Ovary (tissue), 9 donors: Measurements from ENCODE around the gene PATJ. TPM values are rescaled to one million over a fixed set of nuclear protein-coding genes. Genes with fewer than 3 reads are reported as not detected.

Experiments
- DNase-seq, 5 donors: peaks; one replicate each; pipeline ENCODE4 v3.0.0-alpha.2; 2019 to 2020
- H3K27ac ChIP-seq, 2 donors: fragments of 200-600 bp; one replicate each; pipeline versions ENCODE4 v1.5.1 to v1.8.0; 2019 to 2022
- H3K27me3 ChIP-seq: fragments of 200-600 bp; one replicate; pipeline ENCODE4 v1.8.0; 2022
- H3K36me3 ChIP-seq: fragments of 200-600 bp; sonication (generic); one replicate; pipeline ENCODE4 v1.5.1; 2019
- H3K4me1 ChIP-seq: one replicate; pipeline ENCODE4 v1.8.1; 2013; ENCODE audit warnings: mild to moderate bottlenecking, moderate library complexity; ENCODE audit not compliant: insufficient read depth
- H3K4me3 ChIP-seq: fragments of 200-600 bp; sonication (generic); one replicate; pipeline ENCODE4 v1.5.1; 2017
- H3K9me3 ChIP-seq, 2 donors: fragments of 200-600 bp in 1 of 2; sonication (generic) in 1 of 2; one replicate each; pipeline versions ENCODE4 v1.5.1 to v1.8.1; 2013 to 2019; ENCODE audit warnings: mild to moderate bottlenecking in 1 of 2, moderate library complexity in 1 of 2
- CTCF ChIP-seq, 3 donors: fragments of 450-650 bp in 2 of 3; fragments of 200-600 bp in 1 of 3; IDR thresholded peaks; one replicate each; pipeline versions ENCODE4 v1.5.1 to v1.8.0; 2016 to 2022; ENCODE audit warnings: antibody characterized with exemption in 3 of 3, mild to moderate bottlenecking in 1 of 3
- EP300 ChIP-seq: sonication (generic); formaldehyde crosslinking; IDR thresholded peaks from one replicate; pipeline ENCODE4 v1.6.1; 2017; ENCODE audit warnings: antibody characterized with exemption
- POLR2A ChIP-seq: fragments of 450-650 bp; IDR thresholded peaks from one replicate; pipeline ENCODE4 v1.6.1; 2017; ENCODE audit warnings: antibody characterized with exemption, mild to moderate bottlenecking, moderate library complexity
- WGBS, 3 donors: extraction: QIAGEN DNeasy Blood & Tissue Kit in 1 of 3; methylation state at CpG; one replicate each; pipeline versions ENCODE4 v1.1.5 to v1.1.7; 2013 to 2017; 5-methylcytosine and 5-hydroxymethylcytosine counted together
- intact Hi-C, 4 donors: fragments of 100-400 bp; cut with DNase I; formaldehyde crosslinking; loops; one replicate each; pipeline versions ENCODE4 v1.11.0 to v1.15.1; 2022 to 2023
- polyA plus RNA-seq, 2 donors: library from polyadenylated mRNA; stranded (reverse); fragments of 200-250 nt in 1 of 2; fragments of 350-450 nt in 1 of 2; fragmentation: Illumina TruSeq in 1 of 2; extraction: RNeasy Lipid Tissue Mini Kit (QIAGEN cat#74804) in 1 of 2; gene quantifications; one replicate each; pipeline ENCODE4 v1.2.3, GENCODE V29; 2013 to 2014
- total RNA-seq, 7 donors: library from RNA; depleted of rRNA in 2 of 7; stranded (reverse); fragments of >200 nt in 2 of 7; fragmentation: NEBNext Ultra II Directional in 3 of 7; extraction: Animal tissue kit (Norgen Biotek cat#: 25700) in 3 of 7; gene quantifications; one replicate each; pipeline versions ENCODE4 v1.1.0 to v1.2.4, GENCODE V29; 2016 to 2023
- donor health status: DM: no; HTN: no; CAD: no; lungs with moderate emphysema.
- donor health status: DM: no; HTN: no; CAD: no.
- donor health status: Bipolar disorder and iron deficiency.
- donor health status: DM: yes; HTN: yes; CAD: no.
- donor health status: DM: no; HTN: no; CAD: no.
- donor health status: DM: yes; HTN: yes; CAD: no.

Gene PATJ
- total and polyA plus RNA-seq, 9 donors, result 7.6 to 60.1 (median 25.5) TPM

DNA sequence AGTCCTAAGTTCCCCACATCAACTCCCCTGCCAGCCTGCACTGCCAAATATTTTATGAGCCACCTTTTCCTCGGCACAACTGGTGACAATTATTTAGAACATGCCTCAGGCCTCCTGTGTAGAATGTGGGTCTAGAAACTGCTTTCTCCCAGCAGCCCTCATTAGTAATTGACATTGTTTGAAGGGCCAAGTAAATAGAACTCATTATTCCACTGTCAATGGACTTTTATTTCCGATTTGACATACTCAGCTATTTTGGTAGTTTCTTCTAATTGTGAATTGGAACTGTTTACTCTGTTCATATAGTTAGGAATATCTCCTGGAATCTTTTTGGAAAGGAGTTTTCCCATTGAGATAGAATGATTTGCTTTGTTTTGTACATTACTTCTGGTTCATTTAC is 283.6 kb downstream of the PATJ start:
- no peaks in the 10 kb centered on the region for H3K9me3 ChIP-seq
- no peaks in the 10 kb centered on the region for H3K4me1 ChIP-seq
- no peak overlapping the region for H3K4me3 ChIP-seq
- 92 to 97% (median 94%) methylated on average over 2 of the region's 2 CpGs for WGBS, 3 donors
- H3K27me3 ChIP-seq, result no peaks in the 10 kb centered on the region
- H3K36me3 ChIP-seq, result no peaks in the 10 kb centered on the region
- intact Hi-C loops, result no loop called here
- TF ChIP-seq CTCF (IDR thresholded peaks at IDR 0.05), result no peak
- TF ChIP-seq EP300, result no peak
- TF ChIP-seq POLR2A, result no peak
- no peak overlapping the region for H3K27ac ChIP-seq
- DNase-seq, result no peak

GRCh38 chr1:62029704-62030103 is 287.4 kb downstream of the PATJ start:
- WGBS, 3 donors, result 77 to 82% (median 79%) methylated on average over 2 of the region's 2 CpGs
- no peak overlapping the region for H3K27ac ChIP-seq
- H3K9me3 ChIP-seq, result no peaks in the 10 kb centered on the region
- no peak for DNase-seq
- intact Hi-C loops, result no loop called here
- no peak for TF ChIP-seq POLR2A
- no peak for TF ChIP-seq EP300
- TF ChIP-seq CTCF (IDR thresholded peaks at IDR 0.05), result no peak
- no peak overlapping the region for H3K4me3 ChIP-seq
- no peaks in the 10 kb centered on the region for H3K27me3 ChIP-seq
- no peaks in the 10 kb centered on the region for H3K36me3 ChIP-seq
- H3K4me1 ChIP-seq, result no peaks in the 10 kb centered on the region

- Histone ChIP-seq H3K4me1 (peaks cover 2% of the 10 kb centered on the region), H3K27me3 (no peaks in the 10 kb centered on the region), H3K4me3 (no peak overlapping the region), H3K27ac (no peak overlapping the region), H3K9me3 (no peaks in the 10 kb centered on the region), H3K36me3 (no peaks in the 10 kb centered on the region)
- TF ChIP-seq POLR2A (no peak), CTCF (IDR thresholded peaks at IDR 0.05) (no peak), EP300 (no peak)
- WGBS, 3 donors, result 72 to 96% (median 73%) methylated on average over 4 of the region's 4 CpGs
- DNase-seq, result no peak
- intact Hi-C loops, result no loop called here
Measured at GRCh38 chr1:62034790-62035189, 292.5 kb downstream of the PATJ start.

- 10 to 15% (median 11%) methylated on average over 1 of the region's 1 CpG for WGBS, 3 donors
- Histone ChIP-seq H3K27me3 (no peaks in the 10 kb centered on the region), H3K4me1 (peaks cover 2% of the 10 kb centered on the region), H3K36me3 (no peaks in the 10 kb centered on the region), H3K27ac (no peak overlapping the region), H3K4me3 (no peak overlapping the region), H3K9me3 (no peaks in the 10 kb centered on the region)
- DNase-seq, result no peak
- TF ChIP-seq POLR2A (no peak), EP300 (no peak), CTCF (IDR thresholded peaks at IDR 0.05) (no peak)
- intact Hi-C loops, result no loop called here
Measured at GRCh38 chr1:62037274-62037673, 295.0 kb downstream of the PATJ start.
